ENCODE data around the gene ARHGAP33.
"Not testable (repeated sequence)": the region's sequence is repeated elsewhere in the genome, so short reads cannot be mapped to it uniquely, and the experiment has no call there.

DNA sequence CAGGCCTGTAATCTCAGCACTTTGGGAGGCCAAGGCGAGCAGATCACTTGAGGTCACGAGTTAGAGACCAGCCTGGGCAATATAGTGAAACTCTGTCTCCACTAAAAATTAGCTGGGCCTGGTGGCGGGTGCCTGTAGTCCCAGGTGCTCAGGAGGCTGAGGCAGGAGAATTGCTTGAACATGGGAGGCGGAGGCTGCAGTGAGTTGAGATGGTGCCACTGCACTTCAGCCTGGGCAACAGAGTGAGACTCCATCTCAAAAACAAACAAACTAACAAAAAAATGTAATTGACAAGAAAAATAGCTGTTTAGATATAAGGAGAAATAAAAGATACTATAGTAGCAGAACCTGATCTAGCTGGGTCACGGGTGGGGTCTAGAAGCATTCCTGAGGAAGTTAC is 3.0 kb upstream of the ARHGAP33 start:
- TF ChIP-seq, protein P1, sequence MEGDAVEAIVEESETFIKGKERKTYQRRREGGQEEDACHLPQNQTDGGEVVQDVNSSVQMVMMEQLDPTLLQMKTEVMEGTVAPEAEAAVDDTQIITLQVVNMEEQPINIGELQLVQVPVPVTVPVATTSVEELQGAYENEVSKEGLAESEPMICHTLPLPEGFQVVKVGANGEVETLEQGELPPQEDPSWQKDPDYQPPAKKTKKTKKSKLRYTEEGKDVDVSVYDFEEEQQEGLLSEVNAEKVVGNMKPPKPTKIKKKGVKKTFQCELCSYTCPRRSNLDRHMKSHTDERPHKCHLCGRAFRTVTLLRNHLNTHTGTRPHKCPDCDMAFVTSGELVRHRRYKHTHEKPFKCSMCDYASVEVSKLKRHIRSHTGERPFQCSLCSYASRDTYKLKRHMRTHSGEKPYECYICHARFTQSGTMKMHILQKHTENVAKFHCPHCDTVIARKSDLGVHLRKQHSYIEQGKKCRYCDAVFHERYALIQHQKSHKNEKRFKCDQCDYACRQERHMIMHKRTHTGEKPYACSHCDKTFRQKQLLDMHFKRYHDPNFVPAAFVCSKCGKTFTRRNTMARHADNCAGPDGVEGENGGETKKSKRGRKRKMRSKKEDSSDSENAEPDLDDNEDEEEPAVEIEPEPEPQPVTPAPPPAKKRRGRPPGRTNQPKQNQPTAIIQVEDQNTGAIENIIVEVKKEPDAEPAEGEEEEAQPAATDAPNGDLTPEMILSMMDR (IDR thresholded peaks at IDR 0.05) = not testable (repeated sequence)
- TF ChIP-seq POLR2A (IDR thresholded peaks at IDR 0.05) = not testable (repeated sequence)

Measured in esophagus squamous epithelium (tissue), 4 donors.